ENCODE data around the gene SIM2.

Gene SIM2

GRCh38 chr21:36790616-36791015 is 91.7 kb downstream of the SIM2 start:
- Mint-ChIP-seq H3K4me3 (no peak overlapping the region), H3K27ac (no peak overlapping the region), H3K4me1 (ENCODE audit: low read depth) (no peaks in the 10 kb centered on the region), H3K27me3 (no peaks in the 10 kb centered on the region), H3K36me3 (peaks cover 27% of the 10 kb centered on the region), H3K9me3 (ENCODE audit: low read depth) (no peaks in the 10 kb centered on the region)

GRCh38 chr21:36791180-36791579 is 92.3 kb downstream of the SIM2 start:
- H3K9me3 Mint-ChIP-seq (ENCODE audit: low read depth): peaks cover 3% of the 10 kb centered on the region
- H3K27me3 Mint-ChIP-seq: no peaks in the 10 kb centered on the region
- H3K36me3 Mint-ChIP-seq: peaks cover 30% of the 10 kb centered on the region
- no peak overlapping the region for H3K27ac Mint-ChIP-seq
- no peak overlapping the region for H3K4me3 Mint-ChIP-seq
- no peaks in the 10 kb centered on the region for H3K4me1 Mint-ChIP-seq (ENCODE audit: low read depth)

GRCh38 chr21:36791695-36792470 is 93.0 kb downstream of the SIM2 start:
- Mint-ChIP-seq H3K27me3 (no peaks in the 10 kb centered on the region), H3K27ac (no peak overlapping the region), H3K4me3 (no peak overlapping the region), H3K9me3 (ENCODE audit: low read depth) (peaks cover 3% of the 10 kb centered on the region), H3K36me3 (peaks cover 26% of the 10 kb centered on the region), H3K4me1 (ENCODE audit: low read depth) (no peaks in the 10 kb centered on the region)

- peaks cover 3% of the 10 kb centered on the region for H3K9me3 Mint-ChIP-seq (ENCODE audit: low read depth)
- H3K27ac Mint-ChIP-seq: no peak overlapping the region
- no peaks in the 10 kb centered on the region for H3K4me1 Mint-ChIP-seq (ENCODE audit: low read depth)
- H3K36me3 Mint-ChIP-seq: peaks cover 26% of the 10 kb centered on the region
- H3K4me3 Mint-ChIP-seq: no peak overlapping the region
- no peaks in the 10 kb centered on the region for H3K27me3 Mint-ChIP-seq
Measured at GRCh38 chr21:36792505-36792967, 93.6 kb downstream of the SIM2 start.

GRCh38 chr21:36796070-36796469 is 97.2 kb downstream of the SIM2 start:
- no peaks in the 10 kb centered on the region for H3K27me3 Mint-ChIP-seq
- no peak overlapping the region for H3K27ac Mint-ChIP-seq
- peaks cover 22% of the 10 kb centered on the region for H3K9me3 Mint-ChIP-seq (ENCODE audit: low read depth)
- H3K4me3 Mint-ChIP-seq: no peak overlapping the region
- no peaks in the 10 kb centered on the region for H3K4me1 Mint-ChIP-seq (ENCODE audit: low read depth)
- H3K36me3 Mint-ChIP-seq: peaks cover 43% of the 10 kb centered on the region

GRCh38 chr21:36798491-36798890 is 99.6 kb downstream of the SIM2 start:
- Mint-ChIP-seq H3K27ac (no peak overlapping the region), H3K27me3 (no peaks in the 10 kb centered on the region), H3K4me3 (no peak overlapping the region), H3K36me3 (peaks cover 51% of the 10 kb centered on the region), H3K4me1 (ENCODE audit: low read depth) (no peaks in the 10 kb centered on the region), H3K9me3 (ENCODE audit: low read depth) (peaks cover 22% of the 10 kb centered on the region)
